ENCODE measurements around the gene TNFRSF8.

The TNFRSF8 gene

GRCh38 chr1:12016182-12016581, 46.9 kb upstream of the TNFRSF8 start:
- no peak for TF ChIP-seq REST (IDR thresholded peaks at IDR 0.05; ENCODE audit: insufficient read depth in 1 of 2, low read depth in 2 of 2, low read length in 2 of 2)
- no peak for TF ChIP-seq POLR2AphosphoS5 (IDR thresholded peaks at IDR 0.05; ENCODE audit: low read depth, low read length)
- TF ChIP-seq SIN3A (IDR thresholded peaks at IDR 0.05; ENCODE audit: borderline replicate concordance, insufficient read depth, low read length) = no peak
- no peak for TF ChIP-seq FOXP2 (optimal IDR thresholded peaks at IDR 0.05; ENCODE audit: borderline replicate concordance, extremely low read depth, extremely low read length, insufficient read depth)

- TF ChIP-seq SIN3A (IDR thresholded peaks at IDR 0.05; ENCODE audit: borderline replicate concordance, insufficient read depth, low read length) (0 out of 2 replicates have a peak, but pooled peaks have one; percentile 58), REST (IDR thresholded peaks at IDR 0.05; ENCODE audit: insufficient read depth in 1 of 2, low read depth in 2 of 2, low read length in 2 of 2) (no peak), FOXP2 (optimal IDR thresholded peaks at IDR 0.05; ENCODE audit: borderline replicate concordance, extremely low read depth, extremely low read length, insufficient read depth) (no peak), TAF1 (IDR thresholded peaks at IDR 0.05; ENCODE audit: borderline replicate concordance, insufficient read depth, low read length) (no peak; the same call in 1 of the 2 replicates), POLR2AphosphoS5 (IDR thresholded peaks at IDR 0.05; ENCODE audit: low read depth, low read length) (no peak)
Measured at GRCh38 chr1:12019858-12020509, 43.1 kb upstream of the TNFRSF8 start.

GRCh38 chr1:12021616-12022015, 41.5 kb upstream of the TNFRSF8 start:
- TF ChIP-seq TAF1 (IDR thresholded peaks at IDR 0.05; ENCODE audit: borderline replicate concordance, insufficient read depth, low read length) (no peak), REST (IDR thresholded peaks at IDR 0.05; ENCODE audit: insufficient read depth in 1 of 2, low read depth in 2 of 2, low read length in 2 of 2) (no peak), SIN3A (IDR thresholded peaks at IDR 0.05; ENCODE audit: borderline replicate concordance, insufficient read depth, low read length) (no peak), POLR2AphosphoS5 (IDR thresholded peaks at IDR 0.05; ENCODE audit: low read depth, low read length) (no peak), FOXP2 (optimal IDR thresholded peaks at IDR 0.05; ENCODE audit: borderline replicate concordance, extremely low read depth, extremely low read length, insufficient read depth) (no peak)

- TF ChIP-seq POLR2AphosphoS5 (IDR thresholded peaks at IDR 0.05; ENCODE audit: low read depth, low read length) (no peak), SIN3A (IDR thresholded peaks at IDR 0.05; ENCODE audit: borderline replicate concordance, insufficient read depth, low read length) (no peak), FOXP2 (optimal IDR thresholded peaks at IDR 0.05; ENCODE audit: borderline replicate concordance, extremely low read depth, extremely low read length, insufficient read depth) (no peak), REST (IDR thresholded peaks at IDR 0.05; ENCODE audit: insufficient read depth in 1 of 2, low read depth in 2 of 2, low read length in 2 of 2) (no peak), TAF1 (IDR thresholded peaks at IDR 0.05; ENCODE audit: borderline replicate concordance, insufficient read depth, low read length) (no peak)
Measured at GRCh38 chr1:12022036-12022435, 41.1 kb upstream of the TNFRSF8 start.
